ENCODE data around the gene SPDYE2B. TPM values are rescaled to one million over a fixed set of nuclear protein-coding genes. Genes with fewer than 3 reads are reported as not detected.
A peak's percentile ranks its signal among the peaks of the same experiment; 100 is the strongest.
"Not testable (repeated sequence)": the region's sequence is repeated elsewhere in the genome, so short reads cannot be mapped to it uniquely, and the experiment has no call there.

The SPDYE2B gene, protein sequence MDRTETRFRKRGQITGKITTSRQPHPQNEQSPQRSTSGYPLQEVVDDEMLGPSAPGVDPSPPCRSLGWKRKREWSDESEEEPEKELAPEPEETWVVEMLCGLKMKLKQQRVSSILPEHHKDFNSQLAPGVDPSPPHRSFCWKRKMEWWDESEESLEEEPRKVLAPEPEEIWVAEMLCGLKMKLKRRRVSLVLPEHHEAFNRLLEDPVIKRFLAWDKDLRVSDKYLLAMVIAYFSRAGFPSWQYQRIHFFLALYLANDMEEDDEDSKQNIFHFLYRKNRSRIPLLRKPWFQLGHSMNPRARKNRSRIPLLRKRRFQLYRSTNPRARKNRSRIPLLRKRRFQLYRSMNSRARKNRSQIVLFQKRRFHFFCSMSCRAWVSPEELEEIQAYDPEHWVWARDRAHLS
- total RNA-seq (2021) (0.23 TPM in 1 of 3 replicates, not detected in the others), Bru-seq, nascent RNA (not detected)
- long read RNA-seq, experiment 1, partial matches to known transcripts = 0 of 24 reads
- long read RNA-seq, experiment 1, other reads (novel, unspliced or antisense) = 24 of 24 reads
- long read RNA-seq, experiment 2 = 0 reads
- long read RNA-seq, experiment 3 = 0 reads

DNA sequence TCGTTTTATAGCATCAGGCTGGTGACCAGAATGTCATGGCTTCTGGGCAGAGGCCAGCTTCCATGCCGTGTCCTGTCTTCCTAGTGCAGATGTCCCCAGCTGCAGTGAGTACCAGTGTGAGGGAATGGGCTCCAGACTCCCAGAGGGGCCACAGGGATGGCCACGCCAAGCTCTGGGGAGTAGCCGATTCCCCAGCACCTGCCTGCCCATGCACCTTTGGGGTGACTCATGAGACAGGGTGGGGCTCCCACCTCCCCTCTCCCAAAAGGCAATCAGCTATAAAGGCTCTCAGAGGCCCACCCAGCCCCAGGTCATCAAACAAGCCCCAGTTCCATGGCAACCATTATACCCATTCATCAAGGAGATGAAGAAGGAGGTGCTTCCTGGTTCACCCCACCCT is at the start of gene SPDYE2B:
SPDYE2B (plus strand) TSS at position 396 of the 400 bp plus-strand sequence. CDS start 2,030 bp downstream, outside the sequence.
- POLR2A ChIA-PET; CTCF ChIA-PET; H3K9me3 Mint-ChIP-seq; H3K27ac Mint-ChIP-seq; H3K27me3 Mint-ChIP-seq (ENCODE audit: low read depth); H3K36me3 Mint-ChIP-seq; H3K4me3 Mint-ChIP-seq; DNase-seq (ENCODE audit: low spot score); ATAC-seq; H3K4me1 Mint-ChIP-seq: not testable (repeated sequence)

DNA sequence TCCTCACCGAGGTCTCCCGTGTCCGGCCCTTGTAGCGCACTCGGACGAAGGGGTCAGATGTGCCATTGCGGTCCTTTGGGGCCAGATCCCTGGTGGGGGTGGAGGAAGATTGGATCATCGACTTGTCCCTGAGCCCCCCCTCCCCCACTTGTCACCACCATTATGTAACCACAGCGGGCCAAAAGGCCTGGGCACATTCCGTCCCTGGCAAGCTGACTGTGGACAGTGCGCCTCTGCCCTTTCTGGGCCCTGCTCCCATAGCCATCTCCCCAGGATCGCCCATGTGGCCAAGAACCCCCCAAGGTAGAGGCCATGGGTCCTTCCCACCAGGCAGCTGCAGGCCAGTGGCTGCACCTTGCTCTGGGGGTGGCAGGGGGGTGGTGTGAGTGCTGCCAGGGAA is 47.8 kb upstream of the SPDYE2B start:
- POLR2A ChIA-PET; H3K27ac Mint-ChIP-seq; H3K36me3 Mint-ChIP-seq; CTCF ChIA-PET; H3K4me1 Mint-ChIP-seq; H3K27me3 Mint-ChIP-seq (ENCODE audit: low read depth); H3K4me3 Mint-ChIP-seq; H3K9me3 Mint-ChIP-seq; ATAC-seq; DNase-seq (ENCODE audit: low spot score): not testable (repeated sequence)

DNA sequence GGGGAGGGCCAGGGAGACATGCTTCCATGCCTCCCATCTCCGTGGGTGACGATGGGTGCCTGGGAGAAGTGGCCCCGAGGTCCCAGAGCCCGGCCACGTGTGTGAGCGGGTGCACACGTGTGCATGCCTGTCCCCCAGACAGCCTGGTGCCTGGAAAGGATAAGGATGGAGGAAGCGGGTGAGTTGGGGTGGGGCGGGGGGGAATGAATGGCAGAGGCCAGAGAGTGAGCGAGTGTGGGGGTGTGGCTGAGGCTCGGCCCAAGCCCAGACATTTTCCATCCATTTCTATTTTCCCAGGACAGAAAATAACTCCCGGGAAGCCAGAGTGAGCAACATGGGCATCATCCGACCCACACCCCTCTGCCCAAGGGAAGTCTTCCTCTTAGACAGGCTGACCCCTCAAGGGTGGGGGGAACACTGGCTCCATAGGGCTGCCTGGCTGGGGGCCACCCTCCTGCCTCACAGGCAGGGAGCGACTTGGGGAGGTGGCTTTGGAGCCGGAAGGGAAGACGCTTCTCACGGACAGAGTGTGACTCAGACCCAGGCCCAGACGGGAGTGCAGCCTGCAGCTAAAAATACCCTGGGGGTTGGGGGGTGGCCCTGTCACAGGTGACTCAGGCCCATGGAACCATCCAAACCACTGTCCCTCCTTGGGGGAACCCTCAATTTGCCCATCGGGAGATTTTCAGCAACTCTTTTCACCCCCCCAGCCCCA is 45.5 kb upstream of the SPDYE2B start:
- H3K4me1 Mint-ChIP-seq = not testable (repeated sequence)

DNA sequence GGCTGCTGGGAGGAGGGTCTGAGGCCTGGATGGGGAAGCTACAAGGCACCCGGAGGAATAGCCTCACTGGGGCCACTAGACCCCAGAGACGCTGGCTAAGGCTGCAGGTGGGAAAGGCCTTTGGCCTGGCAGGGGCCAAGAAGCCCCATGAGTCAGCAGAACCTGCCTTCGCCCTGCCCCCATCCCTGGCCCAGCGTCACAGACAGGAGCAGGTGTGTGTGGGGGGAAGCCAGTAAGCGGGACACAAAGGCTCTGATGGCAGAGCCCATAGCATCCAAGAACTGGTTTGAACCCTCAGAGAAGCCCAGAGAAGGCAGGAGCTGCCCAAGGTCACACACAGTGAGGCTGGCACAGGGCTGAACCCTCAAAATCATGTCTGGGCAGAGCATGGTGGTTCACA is 43.3 kb upstream of the SPDYE2B start:
- H3K36me3 Mint-ChIP-seq; CTCF ChIA-PET; H3K9me3 Mint-ChIP-seq; DNase-seq (ENCODE audit: low spot score); H3K4me1 Mint-ChIP-seq; ATAC-seq; H3K4me3 Mint-ChIP-seq; POLR2A ChIA-PET; H3K27ac Mint-ChIP-seq; H3K27me3 Mint-ChIP-seq (ENCODE audit: low read depth): not testable (repeated sequence)

More for the DNA sequence above, 45.5 kb upstream of the SPDYE2B start:
- H3K9me3 Mint-ChIP-seq; H3K36me3 Mint-ChIP-seq; POLR2A ChIA-PET; H3K4me3 Mint-ChIP-seq; DNase-seq (ENCODE audit: low spot score); H3K27me3 Mint-ChIP-seq (ENCODE audit: low read depth); CTCF ChIA-PET; H3K27ac Mint-ChIP-seq: not testable (repeated sequence)
- ATAC-seq = peak; percentile 40

DNA sequence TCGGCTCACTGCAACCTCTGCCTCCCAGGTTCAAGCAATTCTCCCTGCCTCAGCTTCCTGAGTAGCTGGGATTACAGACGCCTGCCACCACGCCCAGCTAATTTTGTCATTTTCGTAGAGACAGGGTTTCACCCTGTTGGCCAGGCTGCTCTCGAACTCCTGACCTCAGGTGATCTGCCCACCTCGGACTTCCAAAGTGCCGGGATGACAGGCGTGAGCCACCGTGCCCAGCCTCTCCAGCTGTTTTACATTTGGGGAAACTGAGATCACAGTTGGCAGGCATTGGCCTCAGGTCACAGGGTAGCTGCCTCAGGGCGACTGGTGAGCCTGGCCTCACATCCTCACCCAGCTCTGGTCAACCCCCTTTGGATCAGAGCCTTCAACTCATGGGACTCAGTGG is 40.4 kb upstream of the SPDYE2B start:
- H3K4me3 Mint-ChIP-seq; POLR2A ChIA-PET; H3K4me1 Mint-ChIP-seq; ATAC-seq; CTCF ChIA-PET; DNase-seq (ENCODE audit: low spot score); H3K27ac Mint-ChIP-seq; H3K27me3 Mint-ChIP-seq (ENCODE audit: low read depth); H3K36me3 Mint-ChIP-seq; H3K9me3 Mint-ChIP-seq: not testable (repeated sequence)

DNA sequence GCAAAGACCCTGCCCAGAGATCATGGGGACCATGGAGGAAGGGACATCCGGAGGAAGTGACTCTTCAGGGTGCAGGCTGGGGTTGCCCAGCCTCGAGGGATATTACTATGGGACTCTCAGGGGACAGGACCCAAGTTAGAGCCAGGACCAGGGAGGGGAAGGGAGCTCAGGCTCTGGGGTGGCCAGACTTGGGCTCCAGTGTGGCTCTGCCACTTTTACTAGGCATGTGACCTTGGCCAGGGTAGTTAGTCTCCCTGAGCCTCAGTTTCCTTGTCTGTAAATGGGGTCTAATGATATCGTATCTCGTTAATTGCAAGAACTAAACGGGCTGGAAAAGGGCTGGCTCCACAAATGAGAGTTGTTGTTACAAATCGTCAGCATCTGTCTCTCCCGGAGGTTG is 39.7 kb upstream of the SPDYE2B start:
- H3K36me3 Mint-ChIP-seq; H3K27me3 Mint-ChIP-seq (ENCODE audit: low read depth); H3K9me3 Mint-ChIP-seq; H3K4me3 Mint-ChIP-seq; H3K4me1 Mint-ChIP-seq; POLR2A ChIA-PET; ATAC-seq; H3K27ac Mint-ChIP-seq; CTCF ChIA-PET: not testable (repeated sequence)
- peak; percentile 12 for DNase-seq (ENCODE audit: low spot score)

DNA sequence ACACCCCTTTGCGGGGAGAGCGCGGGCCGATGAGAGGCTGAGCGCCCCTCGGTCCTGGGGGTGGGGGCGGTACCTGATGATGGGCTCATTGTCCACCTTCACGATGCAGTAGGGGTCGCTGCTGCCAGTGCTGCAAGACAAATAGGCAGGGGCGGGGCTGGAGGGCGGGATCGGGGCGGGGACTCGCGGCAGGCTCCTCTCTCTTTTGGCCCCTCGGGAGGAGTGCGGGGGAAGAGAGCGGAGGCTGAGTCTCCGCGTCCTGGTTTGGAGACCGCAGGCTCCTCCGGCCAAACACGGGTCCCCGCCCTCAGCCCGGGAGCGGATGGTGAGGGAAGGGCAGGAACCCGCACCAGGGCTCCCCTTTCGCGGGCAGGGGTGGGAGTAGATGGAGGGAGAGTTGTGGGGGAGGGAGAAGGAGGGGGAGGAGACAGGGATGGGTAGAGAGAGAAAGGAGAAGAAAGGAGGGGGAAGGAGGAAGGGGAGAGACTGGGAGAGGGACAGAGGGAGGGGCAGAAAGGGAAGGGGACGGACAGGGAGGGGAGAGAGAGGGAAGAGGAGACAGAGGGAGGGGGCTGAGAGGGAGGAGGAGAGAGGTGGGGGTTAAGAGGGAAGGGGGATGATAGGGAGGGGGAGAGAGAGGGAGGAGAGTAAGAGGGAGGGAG is 39.0 kb upstream of the SPDYE2B start:
- POLR2A ChIA-PET; H3K27me3 Mint-ChIP-seq (ENCODE audit: low read depth); DNase-seq (ENCODE audit: low spot score); H3K4me3 Mint-ChIP-seq; H3K27ac Mint-ChIP-seq; H3K4me1 Mint-ChIP-seq; CTCF ChIA-PET; H3K36me3 Mint-ChIP-seq; H3K9me3 Mint-ChIP-seq: not testable (repeated sequence)
- peak; percentile 76 for ATAC-seq

DNA sequence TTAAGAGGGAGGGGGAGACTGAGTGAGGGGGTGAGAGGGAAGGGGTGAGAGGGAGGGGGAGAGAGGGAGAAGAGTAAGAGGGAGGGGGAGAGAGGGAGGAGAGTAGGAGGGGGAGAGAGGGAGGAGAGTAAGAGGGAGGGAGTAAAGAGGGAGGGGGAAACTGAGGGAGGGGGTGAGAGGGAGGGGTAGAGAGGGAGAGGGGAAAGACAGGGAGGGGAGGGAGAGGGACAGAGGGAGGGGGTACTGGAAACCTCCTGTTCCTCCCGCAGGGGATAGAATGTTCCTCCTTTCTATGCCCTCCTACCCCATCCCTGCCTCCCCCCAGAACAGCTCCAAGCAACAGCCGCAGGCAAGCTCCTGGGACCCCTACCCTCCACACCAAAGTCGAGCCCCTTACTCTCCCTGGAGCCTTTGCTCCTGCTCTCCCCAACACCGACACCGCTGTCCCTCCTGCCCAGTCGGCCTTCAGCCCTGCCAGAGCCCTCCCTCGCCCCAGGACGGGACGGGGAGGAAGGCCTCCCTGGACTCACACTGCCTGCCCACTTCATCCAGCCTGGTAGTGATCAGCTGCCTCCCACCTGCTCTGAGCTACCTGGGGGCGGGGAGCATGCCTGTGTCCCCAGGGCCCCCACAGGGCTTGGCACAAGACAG is 38.3 kb upstream of the SPDYE2B start:
- peak; percentile 38 for DNase-seq (ENCODE audit: low spot score)
- CTCF ChIA-PET; H3K27me3 Mint-ChIP-seq (ENCODE audit: low read depth): not testable (repeated sequence)

DNA sequence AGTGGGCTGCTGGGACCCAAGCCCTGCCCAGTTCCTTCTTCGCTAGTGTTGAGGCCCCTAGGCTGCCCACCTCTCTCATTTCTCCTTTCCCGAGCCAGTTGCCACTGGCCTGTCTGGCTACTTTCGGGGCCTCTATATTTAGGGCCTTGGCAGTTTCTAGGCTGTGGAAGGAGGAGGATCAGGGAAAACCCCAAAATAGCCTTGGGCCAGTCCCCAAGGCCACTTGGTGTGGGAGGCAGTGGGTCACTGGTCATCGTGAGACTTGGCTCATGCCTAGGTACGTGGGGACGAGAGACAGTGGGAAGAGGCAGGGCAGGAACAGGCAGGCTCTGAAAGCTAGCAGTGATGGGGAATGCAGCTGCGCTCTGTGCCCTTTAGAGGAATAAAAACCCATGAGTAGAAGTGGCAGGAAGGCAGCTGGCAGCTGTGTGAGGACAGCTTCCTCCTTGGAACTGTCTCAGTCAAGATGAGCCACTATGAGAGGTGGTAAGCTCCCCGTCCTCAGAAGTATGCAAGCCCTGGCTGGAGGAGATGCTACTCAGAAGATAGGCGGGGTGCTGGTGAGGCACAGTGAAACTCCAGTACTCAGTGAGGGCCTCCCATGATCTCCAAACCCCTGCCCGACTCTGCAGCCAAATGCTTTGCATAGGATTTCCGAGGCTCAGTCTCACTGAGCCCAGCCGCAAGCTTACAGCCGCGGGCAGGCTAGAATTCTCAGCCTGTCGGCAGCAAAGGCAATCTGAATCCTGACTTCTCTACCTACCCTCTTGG is 36.4 kb upstream of the SPDYE2B start:
- ATAC-seq; POLR2A ChIA-PET; H3K4me1 Mint-ChIP-seq; H3K36me3 Mint-ChIP-seq; H3K9me3 Mint-ChIP-seq; H3K27ac Mint-ChIP-seq; H3K4me3 Mint-ChIP-seq; H3K27me3 Mint-ChIP-seq (ENCODE audit: low read depth); CTCF ChIA-PET: not testable (repeated sequence)
- DNase-seq (ENCODE audit: low spot score) = peak; percentile 7

More for the DNA sequence above, 38.3 kb upstream of the SPDYE2B start:
- H3K36me3 Mint-ChIP-seq, H3K9me3 Mint-ChIP-seq, ATAC-seq, POLR2A ChIA-PET, H3K4me1 Mint-ChIP-seq, H3K27ac Mint-ChIP-seq: not testable (repeated sequence)
- H3K4me3 Mint-ChIP-seq = 0 out of 2 replicates have a peak overlapping the region, but pooled peaks have one; percentile 39

DNA sequence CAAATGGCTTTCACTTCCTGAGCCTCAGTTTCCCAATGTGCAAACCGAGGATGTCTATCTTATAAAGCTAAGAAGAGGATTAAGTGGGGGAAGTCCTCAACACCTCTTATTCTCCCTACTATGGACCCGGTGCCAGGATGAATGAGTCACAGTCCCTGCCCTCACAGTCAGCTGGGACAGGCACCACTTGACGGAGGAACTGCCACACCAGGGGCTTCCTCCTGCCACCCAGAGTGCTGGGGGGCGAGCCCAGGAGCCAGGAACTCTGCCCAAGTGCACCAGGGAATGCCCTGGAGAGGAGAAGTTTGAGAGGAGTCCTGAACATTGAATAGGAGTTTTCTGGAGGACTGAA is 35.8 kb upstream of the SPDYE2B start:
- DNase-seq (ENCODE audit: low spot score); H3K27ac Mint-ChIP-seq; H3K9me3 Mint-ChIP-seq; H3K27me3 Mint-ChIP-seq (ENCODE audit: low read depth); ATAC-seq; H3K4me3 Mint-ChIP-seq; POLR2A ChIA-PET; H3K36me3 Mint-ChIP-seq; H3K4me1 Mint-ChIP-seq; CTCF ChIA-PET: not testable (repeated sequence)

DNA sequence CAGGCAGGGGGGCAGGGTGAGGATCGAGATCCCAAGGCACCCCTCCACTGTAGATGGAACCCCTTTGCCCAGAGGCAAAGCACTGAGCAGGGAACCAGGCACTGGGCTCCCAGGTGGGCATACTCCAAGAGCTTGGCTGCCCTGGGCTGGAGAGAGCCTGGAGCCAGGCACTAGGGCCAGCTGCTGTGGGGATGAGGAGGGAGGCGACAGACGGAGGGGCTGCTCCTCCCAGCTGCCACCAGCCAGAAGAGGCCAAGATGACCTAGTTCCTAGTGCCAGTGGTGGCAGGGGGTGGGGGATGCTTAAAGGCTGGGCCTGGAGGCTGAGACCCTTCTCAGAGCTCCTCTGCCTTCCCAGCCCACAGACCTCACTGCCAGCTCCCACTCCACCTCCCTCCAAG is 35.2 kb upstream of the SPDYE2B start:
- H3K9me3 Mint-ChIP-seq; CTCF ChIA-PET; H3K4me3 Mint-ChIP-seq; H3K27ac Mint-ChIP-seq; H3K27me3 Mint-ChIP-seq (ENCODE audit: low read depth); H3K4me1 Mint-ChIP-seq; POLR2A ChIA-PET; H3K36me3 Mint-ChIP-seq; DNase-seq (ENCODE audit: low spot score): not testable (repeated sequence)
- peak; percentile 2 for ATAC-seq

All from WTC11 (cell line).